B cell (primary cell): ENCODE data around the gene PLPPR3. TPM values are rescaled to one million over a fixed set of nuclear protein-coding genes. Genes with fewer than 3 reads are reported as not detected.

Source experiments
- ATAC-seq: fragments of 200-7000 bp; cut with Tn5 transposase; one replicate; pipeline ENCODE4 v1.10.0; 2021; ENCODE audit warnings: low read depth, mild to moderate bottlenecking, moderate number of reproducible peaks, moderate library complexity
- CTCF ChIA-PET: fragments of 350-600 bp; sonication (Branson Sonifier 250); formaldehyde crosslinking; loops from one replicate; lab custom pipeline; 2021; ENCODE audit warnings: antibody characterized with exemption, inconsistent platforms; lab: Charles Lee
- POLR2A ChIA-PET: fragments of 350-600 bp; sonication (Branson Sonifier 250); formaldehyde crosslinking; loops from one replicate; lab custom pipeline; 2021; ENCODE audit warnings: antibody characterized with exemption; lab: Charles Lee
- DNase-seq: peaks from one replicate; pipeline ENCODE4 v3.0.0; 2013
- H2AFZ ChIP-seq: 2 replicates; pipeline ENCODE4 v1.6.1; 2012; ENCODE audit warnings: mild to moderate bottlenecking, low read depth, low read length; ENCODE audit not compliant: insufficient read depth, poor library complexity, severe bottlenecking
- H3K27ac ChIP-seq, 2 donors: 1 replicate in 1 of 2; 2 replicates in 1 of 2; pipeline ENCODE4 v1.5.1; 2012 to 2013; ENCODE audit warnings: low read length in 2 of 2, mild to moderate bottlenecking in 2 of 2, moderate library complexity in 1 of 2
- H3K27me3 ChIP-seq, 4 experiments: fragments of 200-600 bp in 1 of 4; sonication (generic) in 1 of 4; replicated peaks in 1 of 4; 1 replicate in 2 of 4; 2 replicates in 2 of 4; pipeline versions ENCODE4 v1.6.1 to v1.7.0; 2013 to 2016; ENCODE audit warnings: low read length in 3 of 4, mild to moderate bottlenecking in 2 of 4, mixed read lengths in 1 of 4, moderate library complexity in 1 of 4; ENCODE audit not compliant: insufficient read depth in 4 of 4, control insufficient read depth in 3 of 4; ENCODE audit errors: control extremely low read depth in 1 of 4
- H3K36me3 ChIP-seq, 2 experiments: replicated peaks in 1 of 2; 1 replicate in 1 of 2; 2 replicates in 1 of 2; pipeline versions ENCODE4 v1.6.1 to v1.7.1; 2013; ENCODE audit warnings: low read length in 1 of 2; ENCODE audit not compliant: insufficient read depth in 2 of 2, control insufficient read depth in 1 of 2; ENCODE audit errors: control extremely low read depth in 1 of 2, extremely low read depth in 1 of 2
- H3K4me1 ChIP-seq, 2 donors: fragments of 200-600 bp in 1 of 2; sonication (generic) in 1 of 2; 1 replicate in 1 of 2; 2 replicates in 1 of 2; pipeline versions ENCODE4 v1.5.1 to v1.6.1; 2013 to 2017; ENCODE audit warnings: low read length in 2 of 2; ENCODE audit not compliant: control insufficient read depth in 2 of 2, insufficient read depth in 2 of 2
- H3K4me2 ChIP-seq: replicated peaks from 2 replicates; pipeline ENCODE3; 2012; ENCODE audit warnings: mild to moderate bottlenecking, low read depth, low read length; ENCODE audit not compliant: poor library complexity, severe bottlenecking
- H3K4me3 ChIP-seq, 5 experiments: fragments of 200-600 bp in 1 of 5; sonication (generic) in 1 of 5; 1 replicate in 3 of 5; 2 replicates in 2 of 5; pipeline versions ENCODE4 v1.5.1 to v1.7.0; 2011 to 2016; ENCODE audit warnings: low read length in 4 of 5, mild to moderate bottlenecking in 4 of 5, low read depth in 2 of 5, control low read depth in 1 of 5, moderate library complexity in 1 of 5; ENCODE audit not compliant: insufficient read depth in 1 of 5; ENCODE audit errors: control extremely low read depth in 1 of 5, extremely low read depth in 1 of 5
- H3K79me2 ChIP-seq: fragments of 200-600 bp; sonication (generic); one replicate; pipeline ENCODE4 v1.6.0; 2016; ENCODE audit warnings: low read length; ENCODE audit not compliant: control insufficient read depth, insufficient read depth
- H3K9ac ChIP-seq: fragments of 200-600 bp; sonication (generic); 2 replicates; pipeline ENCODE4 v1.6.1; 2017; ENCODE audit warnings: mild to moderate bottlenecking, low read length, moderate library complexity
- H3K9me3 ChIP-seq, 3 donors: one replicate each; pipeline versions ENCODE4 v1.6.1 to v1.7.1; 2013; ENCODE audit warnings: low read length in 2 of 3; ENCODE audit not compliant: control insufficient read depth in 2 of 3, insufficient read depth in 1 of 3; ENCODE audit errors: control extremely low read depth in 1 of 3
- H4K20me1 ChIP-seq: 2 replicates; pipeline ENCODE4 v1.6.0; 2012; ENCODE audit warnings: mild to moderate bottlenecking, low read length; ENCODE audit not compliant: insufficient read depth, control insufficient read depth, poor library complexity, severe bottlenecking
- H3K27ac Mint-ChIP-seq: one replicate; pipeline ENCODE4 v1.8.0; 2021; ENCODE audit warnings: mixed read lengths
- H3K27me3 Mint-ChIP-seq: one replicate; pipeline ENCODE4 v1.8.0; 2021; ENCODE audit warnings: mixed read lengths
- H3K4me1 Mint-ChIP-seq: one replicate; pipeline ENCODE4 v1.8.0; 2021; ENCODE audit warnings: mixed read lengths
- H3K4me3 Mint-ChIP-seq: one replicate; pipeline ENCODE4 v1.8.0; 2021; ENCODE audit warnings: mixed read lengths
- H3K9me3 Mint-ChIP-seq: one replicate; pipeline ENCODE4 v1.8.0; 2022; ENCODE audit warnings: mixed read lengths; ENCODE audit not compliant: insufficient read depth
- EZH2 ChIP-seq: IDR thresholded peaks from 2 replicates; pipeline ENCODE4 v1.6.1; 2012; ENCODE audit warnings: borderline replicate concordance, low read depth, mild to moderate bottlenecking, moderate library complexity, low read length; ENCODE audit not compliant: insufficient read depth, poor library complexity, severe bottlenecking
- WGBS: methylation state at CpG from one replicate; pipeline ENCODE4 v1.1.5; 2013; ENCODE audit warnings: missing lambda C conversion rate; ENCODE audit not compliant: insufficient coverage; 5-methylcytosine and 5-hydroxymethylcytosine counted together
- intact Hi-C: fragments of 100-400 bp; cut with micrococcal nuclease; formaldehyde crosslinking; loops from one replicate; pipeline ENCODE4 v1.10.0; 2022
- polyA plus RNA-seq: library from polyadenylated mRNA; depleted of rRNA; stranded (reverse); fragments of >200 nt; gene quantifications from 2 replicates; pipeline ENCODE4 v1.2.3, GENCODE V29; 2012
- total RNA-seq, 2 donors: library from RNA; stranded (reverse); fragments of 120-200 nt in 1 of 2; gene quantifications; 1 replicate in 1 of 2; 2 replicates in 1 of 2; pipeline versions ENCODE4 v1.2.3 to v1.2.4, GENCODE V29; 2013 to 2022
- TF ChIP-seq, protein P1 (sequence below): fragments of 200-600 bp; IDR thresholded peaks from one replicate; pipeline ENCODE4 v1.8.0; 2022; ENCODE audit warnings: antibody characterized with exemption, mild to moderate bottlenecking

The PLPPR3 gene
- total and polyA plus RNA-seq, 2 donors (not counting 1 experiment from before 2014, with no cell fraction given), result not detected

- CTCF ChIA-PET, result interaction anchor here (0.7 to 3.0 kb wide), 16 partner anchors 18 to 778 kb away, joined by 3 to 67 read pairs (median 6); partner anchors contain the start of genes CNN2, KISS1R, MED16 and R3HDM4
- peak; percentile 84 for DNase-seq
Observed at GRCh38 chr19:862581-863314, 41.0 kb upstream of the PLPPR3 start.

More at GRCh38 chr19:862581-863314, 41.0 kb upstream of the PLPPR3 start:
- peak overlapping the region in 3 of 5 experiments; percentile 26 to 35 (median 27) for H3K4me3 ChIP-seq
- H3K4me2 ChIP-seq, result peak overlapping the region; percentile 77
- TF ChIP-seq, protein P1, sequence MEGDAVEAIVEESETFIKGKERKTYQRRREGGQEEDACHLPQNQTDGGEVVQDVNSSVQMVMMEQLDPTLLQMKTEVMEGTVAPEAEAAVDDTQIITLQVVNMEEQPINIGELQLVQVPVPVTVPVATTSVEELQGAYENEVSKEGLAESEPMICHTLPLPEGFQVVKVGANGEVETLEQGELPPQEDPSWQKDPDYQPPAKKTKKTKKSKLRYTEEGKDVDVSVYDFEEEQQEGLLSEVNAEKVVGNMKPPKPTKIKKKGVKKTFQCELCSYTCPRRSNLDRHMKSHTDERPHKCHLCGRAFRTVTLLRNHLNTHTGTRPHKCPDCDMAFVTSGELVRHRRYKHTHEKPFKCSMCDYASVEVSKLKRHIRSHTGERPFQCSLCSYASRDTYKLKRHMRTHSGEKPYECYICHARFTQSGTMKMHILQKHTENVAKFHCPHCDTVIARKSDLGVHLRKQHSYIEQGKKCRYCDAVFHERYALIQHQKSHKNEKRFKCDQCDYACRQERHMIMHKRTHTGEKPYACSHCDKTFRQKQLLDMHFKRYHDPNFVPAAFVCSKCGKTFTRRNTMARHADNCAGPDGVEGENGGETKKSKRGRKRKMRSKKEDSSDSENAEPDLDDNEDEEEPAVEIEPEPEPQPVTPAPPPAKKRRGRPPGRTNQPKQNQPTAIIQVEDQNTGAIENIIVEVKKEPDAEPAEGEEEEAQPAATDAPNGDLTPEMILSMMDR, result no peak
- TF ChIP-seq EZH2, result no peak
- H3K27ac ChIP-seq, result no peak overlapping the region
- no peak overlapping the region for H2AFZ ChIP-seq
- H3K4me1 ChIP-seq, result peaks cover 29 to 47% of the 10 kb centered on the region in 2 donors
- no peaks in the 10 kb centered on the region for H3K79me2 ChIP-seq
- Mint-ChIP-seq H3K4me3 (peak overlapping the region; percentile 79), H3K27ac (peak overlapping the region; percentile 59), H3K27me3 (peaks cover 7% of the 10 kb centered on the region), H3K4me1 (peaks cover 19% of the 10 kb centered on the region), H3K9me3 (no peaks in the 10 kb centered on the region)
- WGBS, result 15% methylated on average over 46 of the region's 48 CpGs
- H4K20me1 ChIP-seq, result no peaks in the 10 kb centered on the region
- intact Hi-C loops, result loop anchor here (1.0 to 2.0 kb wide), 3 partner anchors 30 to 120 kb away; partner anchors contain the start of genes MED16 and RNU6-9
- peaks cover 0 to 36% (median 0%) of the 10 kb centered on the region in 3 donors for H3K9me3 ChIP-seq
- peak overlapping the region; percentile 35 for H3K9ac ChIP-seq
- POLR2A ChIA-PET, result interaction anchor here (0.6 to 3.1 kb wide), 9 partner anchors 15 to 205 kb away, joined by 3 to 23 read pairs (median 5); partner anchors contain the start of genes MED16, RNU6-9 and WDR18
- H3K27me3 ChIP-seq, result peaks cover 0 to 38% (median 8%) of the 10 kb centered on the region in 4 experiments
- H3K36me3 ChIP-seq, result peaks cover 0 to under 1% of the 10 kb centered on the region in 2 experiments
- ATAC-seq, result peak; percentile 34
